A673 (cell line): Measurements from ENCODE around the gene IFIT5.
"Not testable (repeated sequence)": the region's sequence is repeated elsewhere in the genome, so short reads cannot be mapped to it uniquely, and the experiment has no call there.

Experiments
- CTCF ChIP-seq: fragments of 300-800, 200-600 bp; sonication (generic); conservative IDR thresholded peaks from 2 replicates; pipeline ENCODE4 v1.5.1; 2017; ENCODE audit warnings: low read depth, mild to moderate bottlenecking, antibody characterized with exemption, low read length, moderate library complexity, mixed read lengths
- EZH2 ChIP-seq: fragments of 200-600 bp; sonication (generic); IDR thresholded peaks from 2 replicates; pipeline ENCODE4 v1.6.1; 2017; ENCODE audit warnings: borderline replicate concordance, low read depth, mild to moderate bottlenecking, mixed read lengths, antibody characterized with exemption, low read length; ENCODE audit not compliant: poor library complexity, severe bottlenecking

GRCh38 chr10:89391226-89391576, 23.2 kb upstream of the IFIT5 start:
- not testable (repeated sequence) for TF ChIP-seq CTCF, EZH2
